Subcutaneous abdominal adipose tissue (tissue), 5 donors: ENCODE measurements around the gene PLCG2.
A peak's percentile ranks its signal among the peaks of the same experiment; 100 is the strongest.

Source experiments
- H3K27ac ChIP-seq: one replicate; pipeline ENCODE4 v1.7.0; 2013; ENCODE audit warnings: low read depth, mild to moderate bottlenecking, inconsistent platforms, low read length, moderate library complexity
- H3K27me3 ChIP-seq, 5 donors: one replicate each; pipeline ENCODE4 v1.7.0; 2013; ENCODE audit warnings: low read length in 5 of 5, inconsistent platforms in 1 of 5; ENCODE audit not compliant: control insufficient read depth in 5 of 5, insufficient read depth in 4 of 5
- H3K36me3 ChIP-seq, 5 donors: one replicate each; pipeline ENCODE4 v1.7.0; 2013; ENCODE audit warnings: low read length in 5 of 5; ENCODE audit not compliant: control insufficient read depth in 5 of 5, insufficient read depth in 5 of 5
- H3K4me1 ChIP-seq, 5 donors: one replicate each; pipeline ENCODE4 v1.7.0; 2013; ENCODE audit warnings: low read length in 5 of 5, mild to moderate bottlenecking in 3 of 5, moderate library complexity in 1 of 5; ENCODE audit not compliant: control insufficient read depth in 5 of 5, insufficient read depth in 5 of 5
- H3K4me3 ChIP-seq, 5 donors: one replicate each; pipeline ENCODE4 v1.7.0; 2013; ENCODE audit warnings: low read length in 5 of 5, low read depth in 1 of 5
- H3K9ac ChIP-seq, 5 donors: one replicate each; pipeline ENCODE4 v1.7.0; 2013; ENCODE audit warnings: low read length in 5 of 5, mild to moderate bottlenecking in 4 of 5, moderate library complexity in 3 of 5
- H3K9me3 ChIP-seq, 5 donors: one replicate each; pipeline ENCODE4 v1.7.0; 2013; ENCODE audit warnings: low read length in 5 of 5; ENCODE audit not compliant: control insufficient read depth in 5 of 5
- donor health status: healthy.
- donor health status: healthy.
- donor health status: healthy.
- donor health status: healthy.
- donor health status: healthy.

PLCG2 gene

DNA sequence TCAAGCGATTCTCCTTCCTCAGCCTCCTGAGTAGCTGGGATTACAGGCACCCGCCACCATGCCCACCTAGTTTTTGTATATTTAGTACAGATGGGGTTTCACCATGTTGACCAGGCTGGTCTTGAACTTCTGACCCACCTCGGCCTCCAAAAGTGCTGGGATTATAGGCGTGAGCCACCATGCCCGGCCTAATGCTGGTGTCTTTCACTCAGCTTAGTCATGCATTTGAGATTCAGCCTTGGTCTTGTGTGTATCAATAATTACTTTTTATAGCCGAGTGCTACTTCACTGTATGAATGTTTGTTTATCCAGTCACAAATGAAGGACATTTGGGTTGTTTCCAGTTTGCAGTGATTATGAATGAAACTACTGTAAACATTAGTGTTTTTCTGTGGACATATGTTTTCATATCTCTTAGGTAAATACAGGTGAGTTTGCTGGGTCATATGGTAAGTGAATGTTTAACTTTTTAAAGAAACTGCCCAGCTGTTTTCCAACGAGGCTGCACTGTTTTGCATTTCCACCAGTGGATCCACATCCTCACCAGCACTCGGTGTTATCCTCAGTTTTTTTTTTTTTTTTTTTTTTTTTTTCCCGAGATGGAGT is 11.0 kb upstream of the PLCG2 start:
- no peaks in the 10 kb centered on the region for H3K9me3 ChIP-seq
- H3K27me3 ChIP-seq, result peaks cover 0 to 4% (median 0%) of the 10 kb centered on the region in 5 donors
- no peaks in the 10 kb centered on the region for H3K36me3 ChIP-seq
- H3K9ac ChIP-seq, result no peak overlapping the region
- H3K4me1 ChIP-seq, result peaks cover 0 to 2% (median 0%) of the 10 kb centered on the region in 5 donors
- H3K4me3 ChIP-seq, result no peak overlapping the region
- H3K27ac ChIP-seq, result no peak overlapping the region

GRCh38 chr16:81770008-81770407 is 9.1 kb upstream of the PLCG2 start:
- H3K9ac ChIP-seq, result no peak overlapping the region
- H3K27me3 ChIP-seq, result peaks cover 0 to 3% (median 0%) of the 10 kb centered on the region in 5 donors
- no peaks in the 10 kb centered on the region for H3K9me3 ChIP-seq
- no peak overlapping the region for H3K4me3 ChIP-seq
- no peaks in the 10 kb centered on the region for H3K36me3 ChIP-seq
- H3K27ac ChIP-seq, result no peak overlapping the region
- peaks cover 0 to 15% (median 6%) of the 10 kb centered on the region in 5 donors for H3K4me1 ChIP-seq

DNA sequence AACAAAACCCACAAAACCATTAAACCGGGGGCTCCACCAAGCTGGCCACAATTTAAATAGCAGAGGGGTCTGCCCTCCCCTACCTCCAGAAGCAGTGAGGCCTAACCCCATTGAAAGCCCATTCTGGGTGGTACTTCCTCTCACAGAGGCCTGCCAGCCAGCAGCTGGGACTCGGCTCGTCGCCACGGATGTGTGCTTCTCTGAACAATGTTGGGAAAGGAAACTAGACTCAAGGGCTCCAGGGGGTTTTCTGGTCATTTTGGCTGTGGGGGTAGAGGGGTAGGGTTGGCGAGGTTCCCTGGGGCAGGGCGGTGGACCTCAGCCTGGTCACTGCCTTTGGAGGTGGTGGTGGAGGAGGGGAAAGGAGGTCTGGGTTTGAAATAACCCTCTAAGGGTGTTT is 4.7 kb upstream of the PLCG2 start:
- H3K36me3 ChIP-seq, result no peaks in the 10 kb centered on the region
- H3K4me1 ChIP-seq, result peaks cover 4 to 27% (median 9%) of the 10 kb centered on the region in 5 donors
- no peak overlapping the region for H3K27ac ChIP-seq
- no peaks in the 10 kb centered on the region for H3K9me3 ChIP-seq
- H3K9ac ChIP-seq, result no peak overlapping the region
- H3K4me3 ChIP-seq, result no peak overlapping the region
- H3K27me3 ChIP-seq, result no peaks in the 10 kb centered on the region

DNA sequence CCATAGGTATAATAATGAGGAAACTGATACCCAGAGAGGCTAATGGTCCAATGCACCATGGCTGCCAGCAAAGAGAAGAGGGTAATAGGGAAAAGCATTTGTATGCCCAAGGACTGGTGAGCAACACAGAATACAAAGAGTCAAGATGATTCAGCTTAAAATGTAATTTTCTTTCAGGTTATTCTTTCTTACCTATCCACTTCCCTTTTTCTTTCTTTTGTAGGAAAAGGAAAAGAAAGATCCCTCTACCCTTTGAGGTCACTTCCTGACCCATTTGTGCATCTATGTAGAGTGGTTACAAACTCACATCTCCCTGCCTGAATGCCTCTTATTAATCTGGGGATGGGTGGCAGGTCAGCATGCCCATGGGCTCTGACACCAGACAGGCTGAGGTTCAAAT is 3.5 kb upstream of the PLCG2 start:
- H3K4me3 ChIP-seq, result no peak overlapping the region
- H3K9me3 ChIP-seq, result no peaks in the 10 kb centered on the region
- no peaks in the 10 kb centered on the region for H3K36me3 ChIP-seq
- peaks cover 7 to 39% (median 19%) of the 10 kb centered on the region in 5 donors for H3K4me1 ChIP-seq
- H3K27me3 ChIP-seq, result peaks cover 0 to 8% (median 4%) of the 10 kb centered on the region in 5 donors
- H3K9ac ChIP-seq, result no peak overlapping the region
- H3K27ac ChIP-seq, result peak overlapping the region; percentile 54

DNA sequence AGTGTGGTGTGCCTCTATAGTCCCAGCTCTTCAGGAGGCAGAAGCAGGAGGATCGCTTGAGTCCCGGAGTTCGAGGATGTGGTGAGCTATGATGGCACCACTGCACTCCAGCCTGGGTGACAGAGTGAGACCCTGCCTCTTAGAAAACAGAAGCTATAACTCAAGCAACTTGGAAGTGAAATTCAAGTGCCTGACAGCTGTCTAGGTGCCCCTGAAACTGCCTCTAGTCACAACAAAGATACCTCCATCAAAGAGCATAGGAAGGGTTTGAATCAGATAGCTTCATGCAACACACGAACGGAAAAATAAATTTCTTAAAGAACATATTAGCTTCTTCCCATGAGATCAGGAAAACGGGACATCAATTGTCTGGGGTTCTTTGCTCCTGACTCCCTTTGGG is 860 bp upstream of the PLCG2 start:
- Histone ChIP-seq H3K9ac (no peak overlapping the region), H3K4me3 (peak overlapping the region in 1 of 5 donors; percentile 79), H3K27ac (no peak overlapping the region), H3K4me1 (peaks cover 7 to 36% (median 19%) of the 10 kb centered on the region in 5 donors), H3K9me3 (no peaks in the 10 kb centered on the region), H3K36me3 (no peaks in the 10 kb centered on the region), H3K27me3 (peaks cover 0 to 13% (median 4%) of the 10 kb centered on the region in 5 donors)

DNA sequence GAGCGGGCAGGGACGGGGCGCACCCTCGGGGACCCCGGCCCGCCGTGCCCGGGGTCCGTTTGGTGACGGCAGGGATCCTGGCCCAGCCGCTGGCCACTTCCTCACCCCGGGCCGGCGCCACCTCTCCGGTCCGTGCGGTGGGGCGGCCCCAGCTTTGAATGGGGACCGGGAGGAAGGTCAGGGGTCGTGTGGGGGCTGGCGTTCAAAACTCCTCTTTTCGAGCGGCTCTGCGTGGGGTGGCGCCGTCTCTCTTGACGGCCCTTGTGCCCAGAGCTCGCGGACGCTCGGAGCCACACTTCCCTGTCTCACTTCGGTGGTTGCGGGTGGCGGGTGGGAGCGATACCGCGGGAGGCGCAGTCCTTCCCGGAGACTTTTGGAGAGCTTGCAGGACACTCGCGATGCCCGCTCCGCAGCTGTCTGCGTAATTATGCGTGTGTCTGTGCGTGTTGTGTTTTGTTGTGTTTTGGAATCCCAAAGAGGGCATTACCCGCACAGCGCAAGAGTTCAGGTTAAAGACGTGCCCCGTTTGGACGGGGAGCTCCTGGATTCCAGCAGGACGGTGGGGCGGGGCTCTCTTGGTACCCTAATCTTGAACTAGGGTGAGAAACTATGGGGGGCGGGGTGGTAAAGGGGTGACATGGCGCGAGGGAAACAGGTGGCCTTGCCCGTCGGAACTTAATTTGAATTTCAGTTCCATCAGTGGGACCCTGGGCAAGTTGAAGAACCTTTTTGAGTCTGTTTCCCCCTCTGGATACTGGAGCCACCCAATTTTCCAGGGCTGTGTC is 637 bp downstream of the PLCG2 start:
- peaks cover 4 to 36% (median 19%) of the 10 kb centered on the region in 5 donors for H3K4me1 ChIP-seq
- H3K36me3 ChIP-seq, result no peaks in the 10 kb centered on the region
- H3K27ac ChIP-seq, result no peak overlapping the region
- H3K27me3 ChIP-seq, result peaks cover 0 to 13% (median 4%) of the 10 kb centered on the region in 5 donors
- H3K4me3 ChIP-seq, result peak overlapping the region; percentile 61 to 85 (median 74)
- peak overlapping the region in 4 of 5 donors; percentile 60 to 76 (median 68) for H3K9ac ChIP-seq
- H3K9me3 ChIP-seq, result no peaks in the 10 kb centered on the region

DNA sequence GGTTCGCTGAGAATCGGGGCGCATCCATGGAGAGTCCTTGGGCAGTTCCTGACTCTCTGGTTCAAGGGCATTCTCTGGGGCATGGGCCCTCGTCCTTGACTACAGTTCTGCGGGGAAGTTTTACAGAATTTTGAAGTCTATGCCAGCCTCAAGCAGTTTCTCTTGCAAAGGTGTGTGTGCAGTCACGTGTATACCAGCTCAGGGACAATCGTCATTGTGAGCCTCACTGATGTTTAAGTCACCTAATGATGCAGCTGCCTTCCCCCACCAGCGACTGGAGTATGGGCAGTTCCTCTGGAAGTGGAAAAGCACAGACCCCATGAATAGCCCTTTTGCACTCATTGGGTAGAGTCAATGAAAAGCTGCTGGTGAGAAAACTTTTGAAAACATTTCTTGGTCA is 1.3 kb downstream of the PLCG2 start:
- H3K27me3 ChIP-seq, result peaks cover 0 to 13% (median 4%) of the 10 kb centered on the region in 5 donors
- no peaks in the 10 kb centered on the region for H3K36me3 ChIP-seq
- peak overlapping the region; percentile 61 to 85 (median 74) for H3K4me3 ChIP-seq
- peak overlapping the region in 3 of 5 donors; percentile 15 to 68 (median 68) for H3K9ac ChIP-seq
- peaks cover 2 to 30% (median 19%) of the 10 kb centered on the region in 5 donors for H3K4me1 ChIP-seq
- no peaks in the 10 kb centered on the region for H3K9me3 ChIP-seq
- H3K27ac ChIP-seq, result no peak overlapping the region

GRCh38 chr16:81782236-81782635 is 3.1 kb downstream of the PLCG2 start:
- Histone ChIP-seq H3K27me3 (peaks cover 0 to 13% (median 4%) of the 10 kb centered on the region in 5 donors), H3K4me3 (no peak overlapping the region)

GRCh38 chr16:81784072-81784795 is 5.1 kb downstream of the PLCG2 start:
- Histone ChIP-seq H3K27me3 (peaks cover 0 to 13% (median 4%) of the 10 kb centered on the region in 5 donors), H3K9me3 (no peaks in the 10 kb centered on the region), H3K4me1 (peaks cover 2 to 22% (median 13%) of the 10 kb centered on the region in 5 donors), H3K9ac (no peak overlapping the region), H3K27ac (no peak overlapping the region), H3K4me3 (no peak overlapping the region), H3K36me3 (peaks cover 0 to 15% (median 3%) of the 10 kb centered on the region in 5 donors)

More at GRCh38 chr16:81782236-81782635, 3.1 kb downstream of the PLCG2 start:
- no peaks in the 10 kb centered on the region for H3K9me3 ChIP-seq
- peaks cover 0 to 10% (median 0%) of the 10 kb centered on the region in 5 donors for H3K36me3 ChIP-seq
- H3K4me1 ChIP-seq, result peaks cover 2 to 26% (median 19%) of the 10 kb centered on the region in 5 donors
- H3K9ac ChIP-seq, result no peak overlapping the region
- H3K27ac ChIP-seq, result no peak overlapping the region
